ENCODE data around the gene INVS.
"Not testable (repeated sequence)": the region's sequence is repeated elsewhere in the genome, so short reads cannot be mapped to it uniquely, and the experiment has no call there.

The INVS gene

GRCh38 chr9:100281676-100282387, 182.8 kb downstream of the INVS start:
- no peak for DNase-seq

- no peak for DNase-seq
Measured at GRCh38 chr9:100282388-100282719, 183.3 kb downstream of the INVS start.

GRCh38 chr9:100284247-100284646, 185.2 kb downstream of the INVS start:
- no peak for DNase-seq

- no peak for DNase-seq
Measured at GRCh38 chr9:100285080-100285479, 186.0 kb downstream of the INVS start.

- no peak for DNase-seq
Measured at GRCh38 chr9:100285601-100286000, 186.6 kb downstream of the INVS start.

- no peak for DNase-seq
Measured at GRCh38 chr9:100286257-100286656, 187.2 kb downstream of the INVS start.

GRCh38 chr9:100287186-100287585, 188.1 kb downstream of the INVS start:
- DNase-seq: no peak

- no peak for DNase-seq
Measured at GRCh38 chr9:100290714-100291113, 191.7 kb downstream of the INVS start.

GRCh38 chr9:100292414-100292813, 193.4 kb downstream of the INVS start:
- DNase-seq: no peak

- no peak for DNase-seq
Measured at GRCh38 chr9:100294341-100294740, 195.3 kb downstream of the INVS start.

GRCh38 chr9:100294806-100295205, 195.8 kb downstream of the INVS start:
- DNase-seq: no peak

GRCh38 chr9:100295240-100295639, 196.2 kb downstream of the INVS start:
- DNase-seq: no peak

GRCh38 chr9:100296407-100296806, 197.4 kb downstream of the INVS start:
- DNase-seq: no peak

- no peak for DNase-seq
Measured at GRCh38 chr9:100298378-100298777, 199.3 kb downstream of the INVS start.

GRCh38 chr9:100303747-100304146, 204.7 kb downstream of the INVS start:
- DNase-seq: no peak

GRCh38 chr9:100306283-100306682, 207.2 kb downstream of the INVS start:
- no peak for DNase-seq

- DNase-seq: no peak
Measured at GRCh38 chr9:100307080-100307479, 208.0 kb downstream of the INVS start.

- no peak for DNase-seq
Measured at GRCh38 chr9:100308965-100309564, 210.0 kb downstream of the INVS start.

GRCh38 chr9:100309992-100310391, 210.9 kb downstream of the INVS start:
- DNase-seq: no peak

- no peak for DNase-seq
Measured at GRCh38 chr9:100315561-100315960, 216.5 kb downstream of the INVS start.

- no peak for DNase-seq
Measured at GRCh38 chr9:100317706-100318105, 218.7 kb downstream of the INVS start.

- DNase-seq: no peak
Measured at GRCh38 chr9:100322954-100323536, 224.0 kb downstream of the INVS start.

GRCh38 chr9:100324594-100325200, 225.7 kb downstream of the INVS start:
- no peak for DNase-seq

- DNase-seq: not testable (repeated sequence)
Measured at GRCh38 chr9:100338736-100339135, 239.7 kb downstream of the INVS start.

Data from GF-D8 (cell line).